TTC549 (cell line): ENCODE measurements around the gene SPATA45.
"Not testable (repeated sequence)": the region's sequence is repeated elsewhere in the genome, so short reads cannot be mapped to it uniquely, and the experiment has no call there.

Experiments used
- FAIRE-seq: peaks from 2 replicates; lab custom pipeline; 2012; peaks lifted over from hg19 to GRCh38; lab: Jason Lieb, UNC

SPATA45 gene

GRCh38 chr1:212847549-212847948, at the start of gene SPATA45:
Gene SPATA45, minus strand, starts transcription at chr1:212847649. Its CDS starts 11,500 bp downstream, at chr1:212836149.
- no peak for FAIRE-seq

GRCh38 chr1:212892108-212892507, 44.7 kb upstream of the SPATA45 start:
- no peak for FAIRE-seq

- FAIRE-seq: no peak
Measured at GRCh38 chr1:212884592-212884991, 37.1 kb upstream of the SPATA45 start.

- no peak for FAIRE-seq
Measured at GRCh38 chr1:212879947-212880690, 32.7 kb upstream of the SPATA45 start.

GRCh38 chr1:212878418-212878817, 31.0 kb upstream of the SPATA45 start:
- FAIRE-seq: no peak

DNA sequence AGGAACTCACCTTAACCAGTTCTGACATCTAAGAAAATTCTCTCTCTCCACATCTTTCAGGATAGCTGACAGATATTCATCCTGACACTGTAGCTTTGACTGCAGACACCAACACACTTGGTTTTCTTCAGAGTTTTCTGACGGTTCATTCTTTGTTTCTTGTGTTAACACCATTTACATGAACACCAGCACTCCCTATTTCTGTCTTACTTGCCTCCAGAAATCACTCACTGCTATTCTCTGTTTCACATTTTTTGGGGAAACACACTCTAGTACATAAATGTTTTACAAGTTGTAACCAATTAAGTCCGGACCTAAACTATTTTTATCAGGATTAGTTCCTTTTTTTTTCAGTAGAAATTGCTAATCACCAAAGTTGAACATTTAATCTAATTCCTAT, 26.1 kb upstream of the SPATA45 start:
- no peak for FAIRE-seq

- no peak for FAIRE-seq
Measured at GRCh38 chr1:212871976-212872375, 24.5 kb upstream of the SPATA45 start.

DNA sequence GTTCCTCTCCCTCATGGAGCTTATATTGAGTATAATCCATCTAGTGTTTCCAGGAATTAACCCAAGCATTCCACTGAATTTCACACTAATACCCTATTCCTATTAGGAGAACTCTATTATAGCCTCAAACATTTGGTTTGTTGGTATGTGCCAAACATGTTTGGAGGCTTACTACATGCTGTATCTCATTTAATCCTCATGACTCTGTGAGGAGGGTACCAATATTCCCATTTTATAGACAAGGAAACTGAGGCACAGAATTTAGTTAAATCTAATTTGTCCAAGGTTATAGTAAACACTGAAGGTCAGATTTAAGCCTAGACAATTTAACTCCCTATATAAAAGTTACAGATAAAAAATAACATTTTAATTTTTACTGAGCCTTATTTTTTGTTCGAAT, 19.7 kb upstream of the SPATA45 start:
- no peak for FAIRE-seq

DNA sequence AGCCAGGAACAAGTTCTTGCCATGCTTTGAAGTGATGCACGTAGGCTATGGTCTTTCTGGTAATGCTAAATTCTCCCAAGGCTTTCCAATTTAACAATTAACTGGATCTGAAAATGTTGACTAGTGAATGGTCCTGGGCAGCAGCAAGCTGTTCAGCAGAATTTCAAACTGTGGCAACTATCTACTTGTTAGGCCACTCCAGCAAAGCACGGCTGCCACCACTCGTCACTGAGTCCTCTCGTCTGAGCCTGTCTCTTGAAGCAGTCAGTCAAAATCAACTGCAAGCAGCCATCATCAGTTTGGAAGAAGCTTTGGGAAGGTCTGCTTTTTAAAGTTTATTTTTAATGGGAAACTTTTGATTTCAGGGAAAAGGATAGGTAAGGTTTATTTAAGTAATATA, 16.8 kb upstream of the SPATA45 start:
- no peak for FAIRE-seq

- FAIRE-seq: not testable (repeated sequence)
Measured at GRCh38 chr1:212863345-212863744, 15.9 kb upstream of the SPATA45 start.

DNA sequence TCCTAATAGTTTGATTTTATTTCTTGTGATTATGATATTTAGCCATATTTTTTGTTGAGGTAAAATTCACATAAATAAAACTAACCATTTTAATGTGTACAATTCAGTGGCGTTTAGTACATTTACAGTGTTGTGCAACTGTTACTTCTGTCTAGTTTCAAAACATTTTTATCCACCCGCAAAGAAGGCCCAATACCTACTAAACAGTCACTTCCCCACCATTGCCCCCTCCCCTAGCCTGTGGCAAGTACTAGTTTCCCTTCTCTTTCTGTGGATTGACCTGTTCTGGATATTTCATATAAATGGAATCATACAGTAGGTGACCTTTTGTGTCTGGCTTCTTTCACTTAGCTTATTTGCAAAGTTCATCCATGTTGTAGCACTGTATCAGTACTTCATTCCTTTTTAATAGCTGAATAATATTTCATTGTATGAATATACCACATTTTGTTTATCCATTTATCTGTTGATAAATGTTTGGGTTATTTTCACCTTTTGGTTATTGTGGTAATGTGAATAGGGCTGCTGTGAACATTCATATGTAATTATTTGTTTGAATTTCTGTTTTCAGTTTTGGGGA, 14.8 kb upstream of the SPATA45 start:
- no peak for FAIRE-seq

GRCh38 chr1:212860713-212861581, 13.5 kb upstream of the SPATA45 start:
- FAIRE-seq: no peak

- no peak for FAIRE-seq
Measured at GRCh38 chr1:212858461-212859265, 11.2 kb upstream of the SPATA45 start.

GRCh38 chr1:212857992-212858460, 10.6 kb upstream of the SPATA45 start, which contains the start of gene FLVCR1:
Gene FLVCR1, plus strand, starts transcription at chr1:212858275. Its CDS starts 178 bp downstream, at chr1:212858453.
- FAIRE-seq: peak; percentile 95

GRCh38 chr1:212856755-212857154, 9.3 kb upstream of the SPATA45 start:
- no peak for FAIRE-seq

- FAIRE-seq: no peak
Measured at GRCh38 chr1:212853658-212854057, 6.2 kb upstream of the SPATA45 start.

GRCh38 chr1:212852105-212852688, 4.7 kb upstream of the SPATA45 start:
- FAIRE-seq: no peak

- FAIRE-seq: not testable (repeated sequence)
Measured at GRCh38 chr1:212844521-212844920, 2.9 kb downstream of the SPATA45 start.

- FAIRE-seq: no peak
Measured at GRCh38 chr1:212838145-212838544, 9.3 kb downstream of the SPATA45 start.

DNA sequence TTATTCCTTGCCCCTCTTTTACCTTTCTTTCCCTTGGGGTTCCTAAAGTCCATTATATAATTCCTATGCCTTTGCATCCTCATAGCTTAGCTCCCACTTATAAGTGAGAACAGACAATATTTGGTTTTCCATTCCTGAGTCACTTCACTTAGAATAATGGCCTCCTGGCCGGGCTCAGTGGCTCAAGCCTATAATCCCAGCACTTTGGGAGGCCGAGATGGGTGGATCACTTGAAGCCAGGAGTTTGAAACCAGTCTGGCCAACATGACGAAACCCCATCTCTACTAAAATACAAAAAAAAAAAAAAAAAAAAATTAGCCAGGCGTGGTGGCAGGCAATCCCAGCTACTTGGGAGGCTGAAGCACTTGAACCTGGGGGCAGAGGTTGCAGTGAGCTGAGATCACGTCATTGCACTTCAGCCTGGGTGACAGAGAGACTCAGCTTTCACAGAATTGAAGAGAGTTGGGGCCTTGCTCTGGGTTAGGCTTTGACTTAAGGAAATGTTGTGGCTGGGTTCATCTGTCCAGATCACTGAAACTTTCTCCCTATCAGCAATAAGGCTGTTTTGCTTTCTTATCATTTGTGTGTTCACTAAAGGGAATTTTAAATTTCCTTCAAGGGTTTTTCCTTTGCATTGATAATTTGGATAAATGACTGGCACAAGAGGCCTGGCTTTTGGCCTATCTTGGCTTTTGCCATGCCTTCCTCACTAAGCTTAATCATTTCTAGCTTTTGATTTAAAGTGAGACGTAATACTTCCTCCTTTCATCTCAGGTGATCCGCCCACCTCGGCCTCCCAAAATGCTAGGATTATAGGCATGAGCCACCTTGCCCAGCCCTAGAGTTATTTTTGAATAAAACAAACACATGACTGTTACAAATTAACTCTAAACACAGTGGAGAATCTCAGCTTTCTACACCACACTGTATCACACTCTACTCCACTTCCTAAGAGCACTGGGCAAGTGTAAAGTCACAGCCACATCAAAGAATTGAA, 13.9 kb downstream of the SPATA45 start:
- FAIRE-seq: not testable (repeated sequence)
